GM18526 (cell line): ENCODE measurements around the gene SLC25A3.
A peak's percentile ranks its signal among the peaks of the same experiment; 100 is the strongest.

Experiments
- POLR2A ChIP-seq: IDR thresholded peaks from 3 replicates; pipeline ENCODE4 v1.6.1; 2011; ENCODE audit not compliant: insufficient read length; ENCODE audit errors: extremely low read depth

Gene SLC25A3

GRCh38 chr12:98593351-98594049 lies at the start of gene SLC25A3:
Gene SLC25A3, plus strand, starts transcription at chr12:98593686. Its CDS starts 293 bp downstream, at chr12:98593979.
- TF ChIP-seq POLR2A: peak; percentile 99

GRCh38 chr12:98543701-98544100 lies 49.8 kb upstream of the SLC25A3 start:
- TF ChIP-seq POLR2A: no peak

- TF ChIP-seq POLR2A: no peak
These were observed 48.7 kb upstream of the SLC25A3 start for GRCh38 chr12:98544751-98545150.

GRCh38 chr12:98549371-98550110 lies 43.9 kb upstream of the SLC25A3 start:
- TF ChIP-seq POLR2A: no peak

DNA sequence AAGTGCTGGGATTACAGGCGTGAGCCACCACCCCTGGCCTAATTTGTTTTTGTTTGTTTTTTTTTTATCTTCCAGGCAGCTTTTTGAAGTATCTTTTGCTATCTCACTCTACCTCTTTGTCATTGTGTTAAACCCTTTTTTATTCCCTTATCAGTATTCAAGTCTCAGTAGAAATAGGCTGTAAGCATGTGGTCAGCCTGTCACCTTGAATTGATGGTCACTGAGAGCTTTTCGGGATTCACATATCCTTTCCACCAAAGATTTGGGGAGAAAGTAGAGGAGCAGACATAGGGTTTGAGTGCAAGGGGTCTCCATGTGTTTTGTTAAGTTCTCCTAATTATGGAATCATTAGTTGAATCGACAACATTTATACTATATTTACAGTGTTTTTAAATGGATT lies 41.7 kb upstream of the SLC25A3 start:
- no peak for TF ChIP-seq POLR2A

GRCh38 chr12:98559666-98560065 lies 33.8 kb upstream of the SLC25A3 start:
- TF ChIP-seq POLR2A: no peak

GRCh38 chr12:98561846-98562245 lies 31.6 kb upstream of the SLC25A3 start:
- TF ChIP-seq POLR2A: no peak

DNA sequence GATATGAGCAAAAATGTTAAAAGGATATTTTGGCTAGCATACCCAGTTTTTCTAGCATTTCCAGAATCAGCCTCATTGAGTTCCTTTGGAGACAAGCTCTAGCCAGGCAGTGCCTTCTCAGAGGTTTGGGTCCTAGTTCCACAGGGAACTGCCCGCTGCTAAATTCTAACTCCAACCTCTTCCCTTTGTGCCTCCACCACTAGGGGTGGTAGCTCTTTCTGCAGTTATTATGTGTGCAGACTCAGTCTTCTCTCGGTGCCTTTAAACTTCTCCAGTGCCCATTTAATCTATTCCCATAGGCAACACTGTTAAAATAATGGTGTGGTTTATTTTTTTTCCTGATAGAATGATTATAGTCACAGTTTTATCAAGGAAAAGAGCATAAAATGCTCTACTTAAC lies 21.5 kb upstream of the SLC25A3 start:
- no peak for TF ChIP-seq POLR2A

DNA sequence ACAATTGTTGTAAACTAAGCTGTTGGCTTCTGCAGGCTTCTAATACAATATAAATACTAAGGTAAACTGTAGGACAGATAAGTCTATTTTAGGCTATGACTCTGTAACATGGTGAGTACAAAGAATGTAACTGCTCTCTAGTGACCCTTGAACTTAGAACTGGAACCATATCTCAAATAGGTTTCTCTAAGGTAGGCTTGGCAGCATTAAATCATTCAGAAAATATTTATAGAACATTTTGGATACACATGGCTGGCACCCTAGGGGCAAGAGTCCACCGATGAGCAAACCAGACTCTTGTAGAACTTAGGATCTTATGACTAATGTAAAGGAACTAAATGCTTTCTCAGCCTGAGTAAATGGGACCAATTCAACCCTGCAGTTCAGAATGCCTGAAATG lies 19.4 kb upstream of the SLC25A3 start:
- no peak for TF ChIP-seq POLR2A

DNA sequence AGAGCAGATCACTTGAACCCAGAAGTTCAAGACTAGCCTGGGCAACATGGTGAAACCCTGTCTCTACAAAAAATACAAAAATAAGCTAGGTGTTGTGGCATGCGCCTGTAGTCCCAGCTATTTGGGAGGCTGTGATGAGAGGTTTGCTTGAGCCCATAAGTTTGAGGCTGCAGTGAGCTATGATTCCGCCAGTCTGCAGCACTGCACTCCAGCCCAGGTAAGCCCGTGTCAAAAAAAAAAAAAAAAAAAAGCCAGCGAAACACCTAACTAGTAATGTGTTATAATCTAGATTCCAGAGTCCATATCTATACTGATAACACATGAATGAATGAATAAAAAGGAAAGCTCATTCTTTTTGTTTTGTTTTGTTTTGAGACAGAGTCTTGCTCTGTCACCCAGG lies 18.5 kb upstream of the SLC25A3 start:
- no peak for TF ChIP-seq POLR2A

GRCh38 chr12:98578392-98578791 lies 15.1 kb upstream of the SLC25A3 start:
- TF ChIP-seq POLR2A: no peak

DNA sequence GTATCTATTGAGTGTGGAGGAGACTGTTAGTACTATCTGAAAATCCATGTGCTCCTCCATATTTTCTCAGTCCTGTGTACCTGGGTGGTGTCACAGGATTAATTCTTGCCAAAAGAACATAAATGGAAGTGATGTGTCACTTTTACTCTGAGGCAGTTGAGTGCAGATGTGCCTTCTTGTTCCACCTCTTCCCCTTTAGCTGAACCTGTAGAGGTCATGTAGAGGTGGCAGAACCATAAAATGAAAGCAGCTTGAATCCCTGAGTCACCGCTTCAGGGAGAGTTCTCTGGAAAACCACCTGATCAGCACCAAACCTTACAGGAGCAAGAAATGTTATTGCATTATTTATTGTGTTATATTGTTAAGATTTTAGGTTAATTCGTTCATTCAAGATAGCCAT lies 14.7 kb upstream of the SLC25A3 start:
- TF ChIP-seq POLR2A: no peak

GRCh38 chr12:98579347-98579746 lies 14.1 kb upstream of the SLC25A3 start:
- TF ChIP-seq POLR2A: no peak

- TF ChIP-seq POLR2A: no peak
These were observed 13.7 kb upstream of the SLC25A3 start for GRCh38 chr12:98579835-98580234.

GRCh38 chr12:98580695-98581094 lies 12.8 kb upstream of the SLC25A3 start:
- TF ChIP-seq POLR2A: no peak

DNA sequence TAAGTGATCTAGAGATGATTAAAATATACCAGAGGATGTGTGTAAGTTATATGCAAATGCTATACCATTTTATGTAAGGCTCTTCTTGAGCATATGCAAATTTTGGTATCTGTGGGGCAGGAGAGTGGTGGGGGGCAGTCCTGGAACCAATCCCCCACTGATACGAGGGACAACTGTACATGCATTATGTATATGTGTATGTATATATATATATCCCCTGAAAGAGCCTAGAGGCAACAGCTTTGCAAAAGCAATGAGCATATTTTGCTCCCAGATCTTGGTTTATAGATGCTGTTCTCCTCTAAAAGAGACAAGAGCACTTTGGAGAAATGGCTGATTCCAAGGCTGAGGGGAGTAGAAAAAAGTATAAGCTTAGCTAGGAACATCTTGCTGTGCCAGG lies 12.4 kb upstream of the SLC25A3 start:
- TF ChIP-seq POLR2A: no peak

DNA sequence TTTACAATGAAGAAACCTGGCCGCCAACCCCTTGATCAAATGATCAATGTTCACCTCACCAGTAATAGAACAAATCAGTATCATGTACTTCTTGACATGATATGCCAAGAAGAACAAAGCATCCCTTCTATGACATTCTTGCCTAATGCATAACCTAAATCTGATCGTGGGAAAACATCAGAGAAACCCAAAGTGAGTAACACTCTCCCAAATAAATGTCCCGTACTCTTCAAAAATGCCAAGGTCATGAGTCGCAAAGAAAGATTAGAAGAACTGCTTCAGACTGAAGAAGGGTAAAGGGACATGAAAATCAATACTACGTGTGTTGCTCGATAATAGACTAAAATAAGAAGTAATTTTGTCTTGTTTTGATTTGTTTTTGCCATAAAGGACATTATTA lies 11.4 kb upstream of the SLC25A3 start:
- no peak for TF ChIP-seq POLR2A
